ENCODE data around the gene ZNF556. TPM values are rescaled to one million over a fixed set of nuclear protein-coding genes. Genes with fewer than 3 reads are reported as not detected.

Gene ZNF556
- total RNA-seq, 1 donor from 2014 or later = not detected

GRCh38 chr19:2856457-2857050 lies 10.6 kb upstream of the ZNF556 start:
- TF ChIP-seq, protein P1, sequence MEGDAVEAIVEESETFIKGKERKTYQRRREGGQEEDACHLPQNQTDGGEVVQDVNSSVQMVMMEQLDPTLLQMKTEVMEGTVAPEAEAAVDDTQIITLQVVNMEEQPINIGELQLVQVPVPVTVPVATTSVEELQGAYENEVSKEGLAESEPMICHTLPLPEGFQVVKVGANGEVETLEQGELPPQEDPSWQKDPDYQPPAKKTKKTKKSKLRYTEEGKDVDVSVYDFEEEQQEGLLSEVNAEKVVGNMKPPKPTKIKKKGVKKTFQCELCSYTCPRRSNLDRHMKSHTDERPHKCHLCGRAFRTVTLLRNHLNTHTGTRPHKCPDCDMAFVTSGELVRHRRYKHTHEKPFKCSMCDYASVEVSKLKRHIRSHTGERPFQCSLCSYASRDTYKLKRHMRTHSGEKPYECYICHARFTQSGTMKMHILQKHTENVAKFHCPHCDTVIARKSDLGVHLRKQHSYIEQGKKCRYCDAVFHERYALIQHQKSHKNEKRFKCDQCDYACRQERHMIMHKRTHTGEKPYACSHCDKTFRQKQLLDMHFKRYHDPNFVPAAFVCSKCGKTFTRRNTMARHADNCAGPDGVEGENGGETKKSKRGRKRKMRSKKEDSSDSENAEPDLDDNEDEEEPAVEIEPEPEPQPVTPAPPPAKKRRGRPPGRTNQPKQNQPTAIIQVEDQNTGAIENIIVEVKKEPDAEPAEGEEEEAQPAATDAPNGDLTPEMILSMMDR (IDR thresholded peaks at IDR 0.05) = no peak
- intact Hi-C loops (cut with DNase I) = loop anchor here (10.0 kb wide), 1 partner anchor 192 kb away; no protein-coding TSS in a partner anchor
- no peak for DNase-seq (ENCODE audit: low spot score in 2 of 2)
- H3K27me3 ChIP-seq = no peaks in the 10 kb centered on the region
- no peak overlapping the region for H3K4me3 ChIP-seq
- H3K4me1 ChIP-seq = no peaks in the 10 kb centered on the region
- H3K9me3 ChIP-seq = peaks cover 74 to 90% of the 10 kb centered on the region in 2 donors
- H3K36me3 ChIP-seq = peaks cover 31 to 52% of the 10 kb centered on the region in 2 donors
- no peak overlapping the region for H3K27ac ChIP-seq

GRCh38 chr19:2858864-2859263 lies 8.3 kb upstream of the ZNF556 start:
- no peak for DNase-seq (ENCODE audit: low spot score in 2 of 2)
- TF ChIP-seq, protein P1 (IDR thresholded peaks at IDR 0.05) = no peak
- Histone ChIP-seq H3K27me3 (no peaks in the 10 kb centered on the region), H3K27ac (no peak overlapping the region), H3K9me3 (peaks cover 51 to 67% of the 10 kb centered on the region in 2 donors), H3K4me1 (no peaks in the 10 kb centered on the region), H3K4me3 (no peak overlapping the region), H3K36me3 (peaks cover 8 to 29% of the 10 kb centered on the region in 2 donors)
- intact Hi-C loops (cut with DNase I) = loop anchor here (10.0 kb wide), 1 partner anchor 194 kb away; no protein-coding TSS in a partner anchor

- no peaks in the 10 kb centered on the region for H3K4me1 ChIP-seq
- no peaks in the 10 kb centered on the region for H3K36me3 ChIP-seq
- no peaks in the 10 kb centered on the region for H3K27me3 ChIP-seq
- no peak for DNase-seq (ENCODE audit: low spot score in 2 of 2)
- TF ChIP-seq, protein P1 (IDR thresholded peaks at IDR 0.05) = no peak
- no peak overlapping the region for H3K4me3 ChIP-seq
- peaks cover 11 to 18% of the 10 kb centered on the region in 2 donors for H3K9me3 ChIP-seq
- intact Hi-C loops (cut with DNase I) = no loop called here
- no peak overlapping the region for H3K27ac ChIP-seq
Measured at GRCh38 chr19:2863816-2864215, 3.3 kb upstream of the ZNF556 start.

GRCh38 chr19:2865334-2866100 lies 1.6 kb upstream of the ZNF556 start:
- TF ChIP-seq, protein P1 (IDR thresholded peaks at IDR 0.05) = no peak
- intact Hi-C loops (cut with DNase I) = no loop called here
- Histone ChIP-seq H3K4me1 (no peaks in the 10 kb centered on the region), H3K27me3 (no peaks in the 10 kb centered on the region), H3K27ac (no peak overlapping the region), H3K9me3 (peaks cover 0 to 3% of the 10 kb centered on the region in 2 donors), H3K36me3 (no peaks in the 10 kb centered on the region), H3K4me3 (no peak overlapping the region)
- no peak for DNase-seq (ENCODE audit: low spot score in 2 of 2)

- intact Hi-C loops (cut with DNase I) = no loop called here
- DNase-seq (ENCODE audit: low spot score in 2 of 2) = no peak
- H3K27me3 ChIP-seq = no peaks in the 10 kb centered on the region
- no peaks in the 10 kb centered on the region for H3K4me1 ChIP-seq
- no peaks in the 10 kb centered on the region for H3K9me3 ChIP-seq
- no peak overlapping the region for H3K4me3 ChIP-seq
- TF ChIP-seq, protein P1 (IDR thresholded peaks at IDR 0.05) = no peak
- no peaks in the 10 kb centered on the region for H3K36me3 ChIP-seq
- no peak overlapping the region for H3K27ac ChIP-seq
Measured at GRCh38 chr19:2866495-2867024, 575 bp upstream of the ZNF556 start.
